ENCODE measurements around the gene THOP1.
A peak's percentile ranks its signal among the peaks of the same experiment; 100 is the strongest.

The THOP1 gene

GRCh38 chr19:2820112-2820702 lies 34.9 kb downstream of the THOP1 start:
- DNase-seq = no peak

- DNase-seq = no peak
Measured at GRCh38 chr19:2822846-2823245, 37.5 kb downstream of the THOP1 start.

GRCh38 chr19:2823646-2824045 lies 38.3 kb downstream of the THOP1 start:
- DNase-seq = no peak

DNA sequence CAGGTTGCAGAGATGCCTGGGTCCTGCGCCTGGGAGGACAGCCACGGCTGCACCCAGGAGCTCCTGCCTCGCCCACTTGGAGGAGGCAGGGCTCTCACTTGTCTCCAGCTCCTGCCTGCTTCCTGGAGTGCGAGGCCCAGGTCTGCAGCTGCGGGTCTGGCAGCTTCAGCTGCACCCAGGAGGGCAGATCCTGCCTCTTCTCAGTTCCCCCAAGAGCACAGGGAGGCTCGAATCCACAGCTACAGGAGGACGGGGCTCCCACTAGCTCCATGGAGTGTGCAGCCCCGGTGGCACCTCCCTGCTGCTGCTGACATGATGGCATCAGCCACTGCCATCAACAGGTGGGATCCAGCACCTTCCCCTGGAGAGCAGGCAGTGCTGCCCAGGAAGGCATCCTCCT lies 38.8 kb downstream of the THOP1 start:
- no peak for DNase-seq

DNA sequence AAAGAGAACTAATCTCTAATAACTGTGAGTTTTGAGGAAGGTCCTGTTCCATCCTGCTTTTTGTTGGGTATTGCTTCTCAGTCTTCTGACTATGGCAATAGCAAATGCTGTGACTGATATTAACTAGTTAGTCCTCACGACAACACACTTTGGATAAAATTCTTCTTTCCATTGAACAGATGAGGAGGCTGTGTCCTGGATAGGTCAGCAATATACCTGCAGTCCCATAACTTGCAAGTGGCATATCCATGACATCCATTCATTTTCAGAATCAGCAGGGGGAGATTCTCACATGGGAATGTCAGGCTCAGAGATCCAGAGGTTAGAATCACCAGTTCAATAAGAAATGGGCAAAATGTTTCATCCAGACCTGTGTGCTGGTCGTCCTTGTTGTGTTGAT lies 41.7 kb downstream of the THOP1 start:
- DNase-seq = no peak

- DNase-seq = no peak
Measured at GRCh38 chr19:2827840-2828489, 42.7 kb downstream of the THOP1 start.

GRCh38 chr19:2834294-2834871 lies 49.1 kb downstream of the THOP1 start:
- no peak for DNase-seq

DNA sequence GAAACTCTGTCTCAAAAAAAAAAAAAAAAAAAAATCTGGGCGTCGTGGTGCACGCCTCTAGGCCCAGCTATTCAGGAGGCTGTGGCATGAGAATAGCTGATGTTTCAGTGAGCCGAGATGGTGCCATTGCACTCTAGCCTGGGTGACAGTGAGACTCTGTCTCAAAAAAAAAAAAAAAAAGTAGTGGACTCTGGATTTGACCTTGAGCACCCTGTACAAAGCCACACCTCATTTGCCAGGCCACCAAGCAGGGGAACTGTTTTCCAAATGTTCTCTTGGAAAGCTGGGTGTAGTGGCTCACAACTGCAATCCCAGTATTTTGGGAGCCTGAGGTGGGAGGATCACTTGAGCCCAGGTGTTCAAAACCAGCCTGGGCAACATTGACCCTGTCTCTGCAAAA lies 52.1 kb downstream of the THOP1 start:
- DNase-seq = no peak

- peak; percentile 90 for DNase-seq
Measured at GRCh38 chr19:2840794-2841791, 55.8 kb downstream of the THOP1 start, which contains the start of gene ZNF555. ZNF555 (plus strand) TSS chr19:2841475; CDS start chr19:2841573, 98 bp downstream.

- no peak for DNase-seq
Measured at GRCh38 chr19:2841855-2842574, 56.7 kb downstream of the THOP1 start.

- DNase-seq = no peak
Measured at GRCh38 chr19:2845107-2845506, 59.8 kb downstream of the THOP1 start.

DNA sequence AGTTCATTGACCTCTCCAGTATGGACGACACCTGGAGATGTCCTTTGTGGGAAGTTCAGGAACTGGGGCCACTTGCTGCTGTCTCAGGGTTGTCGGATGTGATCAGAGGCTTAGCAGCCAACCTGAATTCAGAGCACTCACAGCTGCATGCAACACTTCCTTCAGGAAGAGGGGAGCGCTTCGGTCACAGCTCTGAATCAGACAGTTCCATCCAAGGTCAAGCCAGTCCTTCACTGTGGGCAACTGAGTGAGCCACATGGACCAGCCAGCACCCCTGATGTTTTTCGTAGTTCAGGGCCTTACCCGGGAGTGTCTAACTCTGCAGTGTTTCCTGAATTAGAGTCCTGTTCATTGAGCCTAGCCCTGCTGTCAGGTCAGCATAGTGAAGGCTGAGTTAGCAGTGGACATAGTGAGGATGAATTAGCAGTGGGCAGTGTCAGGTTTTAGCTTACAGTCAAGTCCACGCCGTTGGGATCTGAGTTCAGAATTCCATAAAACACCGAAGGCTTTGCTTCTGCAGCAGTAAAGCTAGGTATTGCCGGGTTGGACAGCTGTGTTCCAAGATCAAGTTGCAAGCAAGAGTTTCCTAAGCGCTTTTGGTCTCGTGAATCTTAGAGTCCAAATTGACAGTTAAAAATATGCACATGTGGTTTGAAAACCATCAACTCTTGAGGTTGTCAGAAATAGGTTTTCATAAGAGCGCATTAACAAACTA lies 61.0 kb downstream of the THOP1 start:
- no peak for DNase-seq

DNA sequence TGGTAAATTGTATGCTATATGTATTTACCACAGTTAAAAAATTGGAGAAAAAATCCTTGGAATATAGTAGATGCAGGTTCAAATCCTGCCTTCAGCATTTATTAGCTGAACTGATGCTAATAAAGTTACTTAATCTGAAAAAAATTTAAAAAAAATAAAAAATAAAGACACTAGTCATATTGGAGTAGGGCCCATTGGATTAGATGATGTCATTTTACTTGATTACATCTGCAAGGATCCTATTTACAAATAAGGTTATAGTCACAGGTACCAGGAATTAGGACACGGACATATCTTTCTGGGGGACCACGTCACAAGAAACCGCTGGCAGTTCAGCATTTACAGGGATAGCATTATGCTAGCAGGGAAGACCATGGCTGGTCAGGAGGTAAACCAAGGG lies 62.2 kb downstream of the THOP1 start:
- no peak for DNase-seq

GRCh38 chr19:2848616-2849015 lies 63.3 kb downstream of the THOP1 start:
- DNase-seq = no peak

- no peak for DNase-seq
Measured at GRCh38 chr19:2850256-2850925, 65.1 kb downstream of the THOP1 start.

GRCh38 chr19:2852598-2852997 lies 67.3 kb downstream of the THOP1 start:
- no peak for DNase-seq

- no peak for DNase-seq
Measured at GRCh38 chr19:2853015-2853606, 67.8 kb downstream of the THOP1 start.

DNA sequence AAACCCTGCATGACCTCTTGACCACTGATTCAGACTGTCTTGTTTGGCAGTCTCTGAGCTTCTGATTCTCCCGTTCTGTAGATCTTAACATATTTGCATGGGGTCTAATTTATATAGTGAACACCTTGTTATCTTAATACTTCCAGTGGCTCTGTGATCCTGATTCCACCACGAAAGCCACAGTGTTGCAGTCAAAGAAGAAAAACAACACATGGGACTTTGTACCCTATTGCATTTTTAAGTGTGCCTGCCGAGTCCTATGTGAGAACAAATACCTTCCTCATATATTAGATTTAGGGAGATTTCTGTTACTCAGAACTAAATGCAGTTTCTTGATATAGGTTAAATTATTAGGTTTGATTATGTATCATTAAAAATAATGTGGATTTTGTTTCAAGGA lies 69.5 kb downstream of the THOP1 start:
- DNase-seq = no peak

DNA sequence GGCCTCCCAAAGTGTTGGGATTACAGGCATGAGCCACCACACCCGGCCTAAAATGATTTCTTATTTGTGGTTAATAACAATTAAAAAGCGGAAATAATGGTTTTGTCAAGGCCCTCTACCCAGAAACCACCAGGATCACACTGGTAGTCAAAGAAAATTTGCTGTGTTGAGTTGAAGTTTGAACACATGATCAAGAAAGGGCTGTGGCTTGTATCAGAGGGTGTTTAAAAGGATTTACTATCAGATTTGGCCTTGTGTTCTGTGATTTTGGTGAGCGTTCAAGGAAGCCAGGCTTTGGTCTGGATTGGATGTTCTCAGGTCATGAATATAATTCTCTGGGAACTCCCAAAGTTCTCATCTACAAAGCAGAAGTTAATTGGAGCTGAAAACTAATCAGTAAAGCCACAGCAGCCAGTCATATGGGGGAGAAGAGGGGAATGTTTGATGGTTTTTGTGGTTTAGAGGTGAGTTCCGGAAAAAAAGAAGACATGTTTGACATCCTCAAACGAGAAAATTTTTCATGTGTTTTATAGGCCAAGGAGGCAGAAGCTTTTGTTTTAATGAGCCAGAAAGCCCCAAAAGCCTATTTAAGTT lies 71.3 kb downstream of the THOP1 start:
- no peak for DNase-seq

- DNase-seq = no peak
Measured at GRCh38 chr19:2858864-2859263, 73.6 kb downstream of the THOP1 start.

- no peak for DNase-seq
Measured at GRCh38 chr19:2863816-2864215, 78.5 kb downstream of the THOP1 start.

Measured in NCI-H2029 treated with DMSO at 0.1 percent for 48 hours (cell line).